Measurements from ENCODE around the gene DMD. TPM values are rescaled to one million over a fixed set of nuclear protein-coding genes. Genes with fewer than 3 reads are reported as not detected.

The DMD gene
- total RNA-seq, 1 experiment from 2014 or later: 47.2 TPM

DNA sequence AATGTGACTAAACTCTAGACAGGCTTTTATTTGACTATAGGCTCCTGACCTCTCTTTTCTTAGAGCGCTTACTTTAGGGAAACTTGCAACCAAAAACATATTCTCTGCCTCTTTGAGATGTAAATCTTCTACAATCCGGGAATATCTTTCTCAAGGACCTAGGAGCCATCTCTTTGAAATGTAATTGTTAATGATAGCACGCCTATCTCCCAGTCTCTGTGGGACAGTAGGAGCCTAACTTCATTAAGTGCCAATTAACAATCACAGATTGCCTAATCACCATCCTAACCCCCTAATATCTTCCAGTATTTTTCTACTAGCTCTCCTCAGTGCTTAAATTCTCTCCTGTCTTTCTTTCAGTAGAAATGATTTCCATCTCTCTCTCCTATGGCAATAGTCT lies 628.6 kb downstream of the DMD start:
- POLR2A ChIA-PET: no interaction called here
- Histone ChIP-seq H3K36me3 (ENCODE audit: control insufficient read depth, insufficient read depth, low read length) (no peaks in the 10 kb centered on the region), H3K9me3 (no peaks in the 10 kb centered on the region), H3K4me3 (ENCODE audit: low read depth, low read length) (no peak overlapping the region), H3K27me3 (replicated peaks; ENCODE audit: control insufficient read depth, insufficient read depth, low read length) (no peaks in the 10 kb centered on the region), H3K4me1 (no peaks in the 10 kb centered on the region)
- intact Hi-C loops (cut with micrococcal nuclease; ENCODE audit: unreplicated experiment): no loop called here
- TF ChIP-seq, protein P1, sequence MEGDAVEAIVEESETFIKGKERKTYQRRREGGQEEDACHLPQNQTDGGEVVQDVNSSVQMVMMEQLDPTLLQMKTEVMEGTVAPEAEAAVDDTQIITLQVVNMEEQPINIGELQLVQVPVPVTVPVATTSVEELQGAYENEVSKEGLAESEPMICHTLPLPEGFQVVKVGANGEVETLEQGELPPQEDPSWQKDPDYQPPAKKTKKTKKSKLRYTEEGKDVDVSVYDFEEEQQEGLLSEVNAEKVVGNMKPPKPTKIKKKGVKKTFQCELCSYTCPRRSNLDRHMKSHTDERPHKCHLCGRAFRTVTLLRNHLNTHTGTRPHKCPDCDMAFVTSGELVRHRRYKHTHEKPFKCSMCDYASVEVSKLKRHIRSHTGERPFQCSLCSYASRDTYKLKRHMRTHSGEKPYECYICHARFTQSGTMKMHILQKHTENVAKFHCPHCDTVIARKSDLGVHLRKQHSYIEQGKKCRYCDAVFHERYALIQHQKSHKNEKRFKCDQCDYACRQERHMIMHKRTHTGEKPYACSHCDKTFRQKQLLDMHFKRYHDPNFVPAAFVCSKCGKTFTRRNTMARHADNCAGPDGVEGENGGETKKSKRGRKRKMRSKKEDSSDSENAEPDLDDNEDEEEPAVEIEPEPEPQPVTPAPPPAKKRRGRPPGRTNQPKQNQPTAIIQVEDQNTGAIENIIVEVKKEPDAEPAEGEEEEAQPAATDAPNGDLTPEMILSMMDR (IDR thresholded peaks at IDR 0.05; ENCODE audit: insufficient read depth in 1 of 2, low read depth in 1 of 2, low read length in 1 of 2, severe bottlenecking in 1 of 2, unreplicated experiment in 1 of 2): no peak
- Mint-ChIP-seq H3K4me3 (ENCODE audit: unreplicated experiment) (no peak overlapping the region), H3K27ac (ENCODE audit: unreplicated experiment) (no peak overlapping the region), H3K27me3 (ENCODE audit: insufficient read depth, unreplicated experiment) (no peaks in the 10 kb centered on the region), H3K9me3 (ENCODE audit: unreplicated experiment) (peaks cover 9% of the 10 kb centered on the region), H3K4me1 (ENCODE audit: low read depth, unreplicated experiment) (no peaks in the 10 kb centered on the region), H3K36me3 (ENCODE audit: insufficient read depth, unreplicated experiment) (no peaks in the 10 kb centered on the region)
- BruUV-seq (replicated peaks): no TSS peak
- CTCF ChIA-PET: no interaction called here
- no peak for DNase-seq

DNA sequence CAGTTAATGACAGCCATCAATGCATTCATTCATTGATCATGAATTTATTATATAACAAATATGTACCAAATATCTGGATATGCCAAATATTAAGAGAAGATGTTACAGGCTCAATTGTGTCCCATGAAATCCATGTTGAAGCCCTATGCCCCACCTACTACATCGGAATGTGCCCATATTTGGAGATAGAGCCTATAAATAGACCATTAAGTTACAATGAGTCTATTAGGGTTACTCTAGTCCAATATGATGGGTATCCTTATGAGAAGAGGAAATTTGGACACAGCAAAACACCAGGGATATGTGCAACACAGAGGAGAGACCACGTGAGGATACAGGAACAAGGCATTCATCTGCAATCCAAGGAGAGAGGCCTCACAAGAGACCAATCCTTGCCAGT lies 634.5 kb downstream of the DMD start:
- H3K4me1 ChIP-seq: peaks cover 10% of the 10 kb centered on the region; the same call in 1 of the 2 replicates
- Mint-ChIP-seq H3K4me3 (ENCODE audit: unreplicated experiment) (no peak overlapping the region), H3K4me1 (ENCODE audit: low read depth, unreplicated experiment) (no peaks in the 10 kb centered on the region), H3K36me3 (ENCODE audit: insufficient read depth, unreplicated experiment) (no peaks in the 10 kb centered on the region), H3K27ac (ENCODE audit: unreplicated experiment) (no peak overlapping the region), H3K27me3 (ENCODE audit: insufficient read depth, unreplicated experiment) (no peaks in the 10 kb centered on the region), H3K9me3 (ENCODE audit: unreplicated experiment) (no peaks in the 10 kb centered on the region)
- ChIA-PET CTCF (no interaction called here), POLR2A (no interaction called here)
- TF ChIP-seq, protein P1 (IDR thresholded peaks at IDR 0.05; ENCODE audit: insufficient read depth in 1 of 2, low read depth in 1 of 2, low read length in 1 of 2, severe bottlenecking in 1 of 2, unreplicated experiment in 1 of 2): no peak
- no peaks in the 10 kb centered on the region for H3K27me3 ChIP-seq (replicated peaks; ENCODE audit: control insufficient read depth, insufficient read depth, low read length)
- no peaks in the 10 kb centered on the region for H3K9me3 ChIP-seq
- no peaks in the 10 kb centered on the region for H3K36me3 ChIP-seq (ENCODE audit: control insufficient read depth, insufficient read depth, low read length)
- H3K4me3 ChIP-seq (ENCODE audit: low read depth, low read length): no peak overlapping the region
- DNase-seq: no peak
- intact Hi-C loops (cut with micrococcal nuclease; ENCODE audit: unreplicated experiment): no loop called here
- BruUV-seq (replicated peaks): no TSS peak

DNA sequence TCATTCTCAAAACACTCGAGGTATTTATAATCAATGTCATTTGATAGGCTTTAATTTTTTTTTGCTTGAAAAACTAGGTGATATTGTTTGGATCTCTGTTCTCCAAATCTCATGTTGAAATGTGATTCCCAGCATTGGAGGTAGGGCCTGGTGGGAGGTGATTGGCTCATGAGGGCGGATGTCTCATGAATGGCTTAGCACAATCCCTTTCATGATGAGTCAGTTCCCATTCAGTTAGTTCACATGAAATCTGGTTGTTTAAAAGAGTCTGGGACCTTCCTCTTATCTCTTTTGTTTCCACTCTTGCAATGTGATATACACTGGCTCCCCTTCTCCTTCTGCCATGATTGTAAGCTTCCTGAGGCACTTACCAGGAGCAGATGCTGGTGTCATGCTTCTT lies 638.7 kb downstream of the DMD start:
- Histone ChIP-seq H3K9me3 (no peaks in the 10 kb centered on the region), H3K36me3 (ENCODE audit: control insufficient read depth, insufficient read depth, low read length) (no peaks in the 10 kb centered on the region), H3K4me3 (ENCODE audit: low read depth, low read length) (no peak overlapping the region), H3K4me1 (peaks cover 38% of the 10 kb centered on the region), H3K27me3 (replicated peaks; ENCODE audit: control insufficient read depth, insufficient read depth, low read length) (no peaks in the 10 kb centered on the region)
- POLR2A ChIA-PET: no interaction called here
- H3K9me3 Mint-ChIP-seq (ENCODE audit: unreplicated experiment): no peaks in the 10 kb centered on the region
- TF ChIP-seq, protein P1 (IDR thresholded peaks at IDR 0.05; ENCODE audit: insufficient read depth in 1 of 2, low read depth in 1 of 2, low read length in 1 of 2, severe bottlenecking in 1 of 2, unreplicated experiment in 1 of 2): no peak
- H3K27ac Mint-ChIP-seq (ENCODE audit: unreplicated experiment): no peak overlapping the region
- no peaks in the 10 kb centered on the region for H3K4me1 Mint-ChIP-seq (ENCODE audit: low read depth, unreplicated experiment)
- no peak overlapping the region for H3K4me3 Mint-ChIP-seq (ENCODE audit: unreplicated experiment)
- no TSS peak for BruUV-seq (replicated peaks)
- no peak for DNase-seq
- no peaks in the 10 kb centered on the region for H3K36me3 Mint-ChIP-seq (ENCODE audit: insufficient read depth, unreplicated experiment)
- intact Hi-C loops (cut with micrococcal nuclease; ENCODE audit: unreplicated experiment): no loop called here
- CTCF ChIA-PET: no interaction called here
- no peaks in the 10 kb centered on the region for H3K27me3 Mint-ChIP-seq (ENCODE audit: insufficient read depth, unreplicated experiment)

Measured in Caco-2 (cell line).